GM10266 (cell line): ENCODE results near the gene TMEM44.

ENCODE experiments used
- DNase-seq: peaks from one replicate; pipeline ENCODE4 v3.0.0; 2012; ENCODE audit errors: extremely low spot score
- CTCF ChIP-seq: IDR thresholded peaks from 2 replicates; pipeline ENCODE4 v1.5.1; 2012; ENCODE audit warnings: mild to moderate bottlenecking, low read depth; ENCODE audit not compliant: control insufficient read depth, insufficient read depth; ENCODE audit errors: missing control alignments

TMEM44 gene

GRCh38 chr3:194556086-194557056 is 76.8 kb downstream of the TMEM44 start:
- no peak for TF ChIP-seq CTCF
- DNase-seq: no peak

GRCh38 chr3:194555175-194556062 is 77.8 kb downstream of the TMEM44 start:
- no peak for TF ChIP-seq CTCF
- no peak for DNase-seq

- DNase-seq: no peak
- TF ChIP-seq CTCF: no peak
These were observed 78.6 kb downstream of the TMEM44 start for GRCh38 chr3:194554473-194555123.

- no peak for TF ChIP-seq CTCF
- no peak for DNase-seq
These were observed 80.8 kb downstream of the TMEM44 start for GRCh38 chr3:194552327-194552949.

GRCh38 chr3:194549853-194550252 is 83.4 kb downstream of the TMEM44 start:
- DNase-seq: no peak
- no peak for TF ChIP-seq CTCF

GRCh38 chr3:194548346-194549321 is 84.6 kb downstream of the TMEM44 start:
- DNase-seq: no peak
- TF ChIP-seq CTCF: no peak
